ENCODE data around the gene ALDH4A1.
"Not testable (repeated sequence)": the region's sequence is repeated elsewhere in the genome, so short reads cannot be mapped to it uniquely, and the experiment has no call there.

ALDH4A1 gene

DNA sequence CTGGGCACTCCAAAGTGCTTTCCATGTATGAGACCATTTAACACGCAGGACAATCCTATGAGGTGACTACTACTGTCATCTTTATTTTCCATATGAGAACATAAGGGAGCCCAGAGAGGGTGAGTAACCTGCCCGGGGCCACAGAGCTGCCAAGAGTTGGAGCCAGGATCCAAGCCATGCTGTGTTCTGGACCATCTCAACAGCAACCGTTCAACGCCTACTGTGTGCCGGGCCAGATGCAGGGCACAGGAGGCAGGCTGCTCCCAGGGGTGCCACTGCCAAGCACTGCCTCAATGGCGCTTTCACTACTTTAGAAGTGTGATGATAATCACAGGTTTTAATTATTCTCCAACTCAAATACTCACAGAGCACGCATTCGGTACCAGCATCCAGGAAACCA lies 3.8 kb downstream of the ALDH4A1 start:
- DNase-seq: no peak

- DNase-seq: no peak
Observed at GRCh38 chr1:18895317-18895716, 7.0 kb downstream of the ALDH4A1 start.

DNA sequence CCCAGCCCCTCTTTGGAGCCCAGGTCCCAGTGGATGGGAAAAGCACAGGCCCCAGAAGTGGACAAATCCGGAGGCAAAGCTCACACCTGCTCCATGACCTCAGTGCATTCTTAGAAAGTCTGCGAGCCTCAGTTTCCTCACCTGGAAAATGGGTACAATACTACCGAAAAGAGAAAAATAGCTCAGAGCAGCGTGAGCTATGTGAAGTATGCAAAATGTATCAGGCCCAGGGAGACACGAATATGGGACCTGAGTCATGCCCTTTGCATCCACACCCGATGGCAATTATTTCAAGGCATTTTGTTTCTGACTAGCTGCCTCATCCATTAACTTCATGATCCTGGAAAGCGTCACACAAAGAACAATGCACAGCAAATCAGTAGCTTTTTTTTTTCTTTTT lies 9.2 kb downstream of the ALDH4A1 start:
- DNase-seq: peak; percentile 27

GRCh38 chr1:18891858-18892257 lies 10.5 kb downstream of the ALDH4A1 start:
- not testable (repeated sequence) for DNase-seq

- no peak for DNase-seq
Observed at GRCh38 chr1:18891426-18891780, 11.0 kb downstream of the ALDH4A1 start.

DNA sequence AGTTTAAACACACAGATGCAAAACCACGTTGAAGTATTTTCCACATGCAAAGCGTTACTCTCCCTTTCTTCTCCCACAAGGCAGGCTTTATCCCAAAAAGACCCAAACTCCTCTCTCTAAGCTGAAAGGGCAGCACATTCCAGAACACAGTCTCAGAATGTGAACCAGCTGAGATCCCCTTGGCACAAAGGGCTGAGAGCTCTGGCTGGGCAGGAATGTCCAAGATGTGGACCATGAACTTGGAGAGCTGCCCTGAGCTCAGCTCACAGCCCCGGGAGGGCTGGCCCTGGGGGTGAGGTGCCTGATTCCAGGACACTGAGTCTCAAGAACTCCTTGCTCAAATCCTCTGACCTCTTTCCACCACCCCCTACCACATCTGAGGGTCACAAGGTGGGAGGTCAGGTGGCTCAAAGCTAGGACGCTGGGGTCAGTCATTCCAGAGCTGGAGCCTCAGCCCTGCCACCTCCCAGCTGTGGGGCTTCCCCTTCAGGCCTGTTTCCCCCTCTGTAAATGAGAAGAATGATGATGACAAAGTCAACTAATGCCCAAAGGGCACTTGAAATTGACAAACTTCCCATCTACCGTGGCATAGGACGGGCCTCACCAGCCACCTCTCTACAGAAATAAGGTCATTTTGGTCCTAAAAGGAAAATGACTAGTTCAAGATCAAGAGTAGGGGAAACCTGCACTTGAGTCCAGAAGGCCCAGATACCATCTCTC lies 11.5 kb downstream of the ALDH4A1 start:
- no peak for DNase-seq

DNA sequence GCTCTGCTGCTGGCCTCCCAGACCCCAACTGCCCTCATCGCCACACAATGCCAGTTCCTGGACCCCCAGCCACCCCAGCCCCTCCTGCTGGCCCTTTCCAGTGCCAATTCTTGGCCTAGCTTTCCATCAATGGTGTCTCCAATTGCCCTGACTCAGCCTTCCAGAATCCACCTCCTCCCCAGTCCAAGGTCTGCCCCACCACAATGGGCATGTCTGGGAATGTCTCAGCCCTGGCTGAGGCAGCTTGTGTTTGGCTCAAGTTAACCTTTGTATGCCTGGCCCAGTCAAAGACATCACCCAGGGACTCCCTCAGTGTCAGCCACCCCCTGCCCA lies 16.4 kb downstream of the ALDH4A1 start:
- peak; percentile 42 for DNase-seq

DNA sequence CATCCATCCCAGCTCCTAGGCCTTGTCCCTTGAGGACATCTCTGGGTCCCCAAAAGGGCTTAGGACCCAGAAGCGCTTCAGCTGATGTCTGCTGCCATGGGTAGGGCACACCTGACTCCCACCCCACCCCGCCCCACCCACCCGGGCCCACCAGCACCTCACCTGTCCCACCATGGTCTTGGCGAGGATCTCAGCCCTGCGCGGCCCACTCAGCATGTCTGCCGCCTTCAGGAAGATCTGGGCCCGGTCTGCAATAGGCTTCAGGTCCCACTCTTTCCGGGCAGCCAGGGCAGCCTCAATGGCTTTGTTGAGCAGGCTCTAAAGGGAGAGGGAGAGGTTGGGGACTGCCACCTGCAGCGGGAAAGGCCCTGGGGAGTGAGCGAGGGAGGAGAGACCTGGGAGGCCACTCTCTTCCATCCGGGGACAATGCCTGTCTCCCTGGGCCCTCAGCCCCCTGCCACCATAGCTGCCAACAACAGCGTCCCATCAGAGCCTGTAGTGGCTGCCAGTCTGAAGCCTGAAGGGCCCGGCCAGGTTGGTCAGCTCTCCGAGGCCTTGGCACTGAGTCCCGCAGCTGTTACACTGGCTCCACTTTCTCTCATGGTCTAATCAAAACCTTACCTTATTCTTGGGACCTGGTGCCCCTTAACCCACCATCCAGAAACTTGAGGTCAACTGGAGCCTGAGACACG lies 16.9 kb downstream of the ALDH4A1 start:
- no peak for DNase-seq

- DNase-seq: no peak
Observed at GRCh38 chr1:18884727-18885126, 17.6 kb downstream of the ALDH4A1 start.

DNA sequence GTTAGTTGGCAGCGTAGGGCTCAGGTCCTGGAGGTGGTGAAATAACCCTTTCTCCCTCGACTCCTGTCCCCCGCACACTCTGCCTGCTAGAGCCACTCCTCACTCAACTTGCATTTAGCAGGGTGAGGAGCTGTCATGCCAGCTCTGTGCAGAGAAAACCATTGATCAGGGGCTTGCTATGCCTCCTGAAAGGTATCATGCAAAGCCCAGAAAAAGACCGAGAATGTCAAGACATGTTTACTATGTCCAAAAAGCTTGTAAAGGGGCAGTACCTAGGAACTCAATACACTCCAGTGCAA lies 18.0 kb downstream of the ALDH4A1 start:
- DNase-seq: no peak

GRCh38 chr1:18883636-18884418 lies 18.5 kb downstream of the ALDH4A1 start:
- peak; percentile 56 for DNase-seq

GRCh38 chr1:18883079-18883478 lies 19.3 kb downstream of the ALDH4A1 start:
- DNase-seq: no peak

GRCh38 chr1:18882486-18882885 lies 19.9 kb downstream of the ALDH4A1 start:
- DNase-seq: no peak

GRCh38 chr1:18881642-18882431 lies 20.5 kb downstream of the ALDH4A1 start:
- no peak for DNase-seq

- no peak for DNase-seq
Observed at GRCh38 chr1:18881164-18881563, 21.2 kb downstream of the ALDH4A1 start.

- DNase-seq: no peak
Observed at GRCh38 chr1:18880585-18880984, 21.8 kb downstream of the ALDH4A1 start.

GRCh38 chr1:18879791-18880309 lies 22.5 kb downstream of the ALDH4A1 start:
- DNase-seq: no peak

GRCh38 chr1:18879215-18879790 lies 23.1 kb downstream of the ALDH4A1 start:
- no peak for DNase-seq

- DNase-seq: no peak
Observed at GRCh38 chr1:18878538-18879214, 23.7 kb downstream of the ALDH4A1 start.

DNA sequence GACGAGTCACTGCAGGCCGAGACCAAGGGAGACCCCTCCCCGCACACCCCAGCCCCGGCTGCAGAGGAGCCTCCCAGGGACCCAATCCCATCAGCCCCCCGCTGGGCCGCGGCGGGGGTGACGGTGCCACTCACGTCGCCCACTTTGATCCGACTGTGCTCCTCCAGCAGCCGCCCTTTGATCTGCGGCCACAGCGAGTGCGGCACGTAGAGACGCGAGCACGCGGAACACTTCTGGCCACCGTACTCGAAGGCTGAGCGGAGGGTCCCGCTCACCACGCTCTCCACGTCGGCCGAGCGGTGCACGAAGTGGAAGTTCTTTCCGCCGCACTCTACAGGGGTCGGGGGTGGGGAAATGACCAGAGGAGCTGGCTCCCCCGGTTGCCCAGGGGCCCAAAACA lies 25.1 kb downstream of the ALDH4A1 start:
- no peak for DNase-seq

- no peak for DNase-seq
Observed at GRCh38 chr1:18876210-18876609, 26.1 kb downstream of the ALDH4A1 start.

GRCh38 chr1:18875796-18876128 lies 26.6 kb downstream of the ALDH4A1 start:
- no peak for DNase-seq
